Measurements from ENCODE around the gene TSR3.

TSR3 gene

GRCh38 chr16:1395444-1396031, 43.9 kb upstream of the TSR3 start:
- Histone ChIP-seq H3K27me3 (ENCODE audit: insufficient read depth, low read length, poor library complexity) (no peaks in the 10 kb centered on the region), H2BK120ac (ENCODE audit: low read depth, low read length) (no peak overlapping the region), H3K4ac (ENCODE audit: low read depth, low read length) (no peak overlapping the region), H2BK15ac (replicated peaks; ENCODE audit: low read depth) (no peak overlapping the region), H3K9ac (ENCODE audit: low read length) (no peak overlapping the region), H3K23ac (ENCODE audit: low read length) (no peak overlapping the region), H3K36me3 (ENCODE audit: control insufficient read depth, insufficient read depth, low read length) (no peaks in the 10 kb centered on the region), H4K8ac (ENCODE audit: low read depth, low read length) (no peak overlapping the region), H3K79me2 (ENCODE audit: control insufficient read depth, insufficient read depth, low read length) (no peaks in the 10 kb centered on the region), H3K18ac (ENCODE audit: low read length) (no peak overlapping the region), H3K4me3 (ENCODE audit: low read length) (no peak overlapping the region), H2BK5ac (ENCODE audit: low read length) (no peak overlapping the region), H3K56ac (ENCODE audit: low read length) (no peak overlapping the region), H2AK5ac (ENCODE audit: low read length) (no peak overlapping the region), H3K79me1 (ENCODE audit: low read length) (no peaks in the 10 kb centered on the region), H3K4me2 (ENCODE audit: low read length) (no peak overlapping the region), H4K5ac (ENCODE audit: low read length) (no peak overlapping the region), H3K4me1 (ENCODE audit: control insufficient read depth, low read depth, low read length) (no peaks in the 10 kb centered on the region), H3K27ac (ENCODE audit: low read depth, low read length) (no peak overlapping the region)
- DNase-seq, result no peak
- no CpG with 5 or more reads among the region's 22 CpGs for WGBS (ENCODE audit: extremely low coverage, insufficient coverage, low lambda C conversion rate)

- H3K18ac ChIP-seq (ENCODE audit: low read length), result no peak overlapping the region
- H3K79me2 ChIP-seq (ENCODE audit: control insufficient read depth, insufficient read depth, low read length), result no peaks in the 10 kb centered on the region
- no peak overlapping the region for H3K9ac ChIP-seq (ENCODE audit: low read length)
- no peak overlapping the region for H3K4me3 ChIP-seq (ENCODE audit: low read length)
- H4K8ac ChIP-seq (ENCODE audit: low read depth, low read length), result no peak overlapping the region
- no peak overlapping the region for H3K4ac ChIP-seq (ENCODE audit: low read depth, low read length)
- no peak overlapping the region for H2AK5ac ChIP-seq (ENCODE audit: low read length)
- no peak overlapping the region for H3K56ac ChIP-seq (ENCODE audit: low read length)
- H4K5ac ChIP-seq (ENCODE audit: low read length), result no peak overlapping the region
- WGBS (ENCODE audit: extremely low coverage, insufficient coverage, low lambda C conversion rate), result no CpG with 5 or more reads among the region's 19 CpGs
- no peaks in the 10 kb centered on the region for H3K79me1 ChIP-seq (ENCODE audit: low read length)
- H3K36me3 ChIP-seq (ENCODE audit: control insufficient read depth, insufficient read depth, low read length), result no peaks in the 10 kb centered on the region
- no peak overlapping the region for H3K23ac ChIP-seq (ENCODE audit: low read length)
- no peak overlapping the region for H3K4me2 ChIP-seq (ENCODE audit: low read length)
- no peaks in the 10 kb centered on the region for H3K27me3 ChIP-seq (ENCODE audit: insufficient read depth, low read length, poor library complexity)
- H2BK15ac ChIP-seq (replicated peaks; ENCODE audit: low read depth), result no peak overlapping the region
- no peak overlapping the region for H2BK120ac ChIP-seq (ENCODE audit: low read depth, low read length)
- H3K27ac ChIP-seq (ENCODE audit: low read depth, low read length), result no peak overlapping the region
- H3K4me1 ChIP-seq (ENCODE audit: control insufficient read depth, low read depth, low read length), result no peaks in the 10 kb centered on the region
- no peak for DNase-seq
- no peak overlapping the region for H2BK5ac ChIP-seq (ENCODE audit: low read length)
These were observed 42.8 kb upstream of the TSR3 start for GRCh38 chr16:1394367-1394951.

GRCh38 chr16:1393613-1394176, 42.0 kb upstream of the TSR3 start:
- no peak overlapping the region for H4K5ac ChIP-seq (ENCODE audit: low read length)
- H3K79me2 ChIP-seq (ENCODE audit: control insufficient read depth, insufficient read depth, low read length), result no peaks in the 10 kb centered on the region
- H3K18ac ChIP-seq (ENCODE audit: low read length), result no peak overlapping the region
- no peak overlapping the region for H2AK5ac ChIP-seq (ENCODE audit: low read length)
- H3K27ac ChIP-seq (ENCODE audit: low read depth, low read length), result no peak overlapping the region
- no peak overlapping the region for H3K23ac ChIP-seq (ENCODE audit: low read length)
- no peak overlapping the region for H2BK5ac ChIP-seq (ENCODE audit: low read length)
- no peak for DNase-seq
- no peak overlapping the region for H4K8ac ChIP-seq (ENCODE audit: low read depth, low read length)
- H3K9ac ChIP-seq (ENCODE audit: low read length), result no peak overlapping the region
- no peaks in the 10 kb centered on the region for H3K27me3 ChIP-seq (ENCODE audit: insufficient read depth, low read length, poor library complexity)
- no peaks in the 10 kb centered on the region for H3K4me1 ChIP-seq (ENCODE audit: control insufficient read depth, low read depth, low read length)
- no peaks in the 10 kb centered on the region for H3K79me1 ChIP-seq (ENCODE audit: low read length)
- no CpG with 5 or more reads among the region's 21 CpGs for WGBS (ENCODE audit: extremely low coverage, insufficient coverage, low lambda C conversion rate)
- H3K4me3 ChIP-seq (ENCODE audit: low read length), result no peak overlapping the region
- H3K4me2 ChIP-seq (ENCODE audit: low read length), result no peak overlapping the region
- no peaks in the 10 kb centered on the region for H3K36me3 ChIP-seq (ENCODE audit: control insufficient read depth, insufficient read depth, low read length)
- H3K56ac ChIP-seq (ENCODE audit: low read length), result no peak overlapping the region
- no peak overlapping the region for H3K4ac ChIP-seq (ENCODE audit: low read depth, low read length)
- no peak overlapping the region for H2BK120ac ChIP-seq (ENCODE audit: low read depth, low read length)
- no peak overlapping the region for H2BK15ac ChIP-seq (replicated peaks; ENCODE audit: low read depth)

GRCh38 chr16:1392826-1393225, 41.1 kb upstream of the TSR3 start:
- H3K4ac ChIP-seq (ENCODE audit: low read depth, low read length), result no peak overlapping the region
- H3K4me2 ChIP-seq (ENCODE audit: low read length), result no peak overlapping the region
- H3K18ac ChIP-seq (ENCODE audit: low read length), result no peak overlapping the region
- no peak overlapping the region for H3K4me3 ChIP-seq (ENCODE audit: low read length)
- H3K4me1 ChIP-seq (ENCODE audit: control insufficient read depth, low read depth, low read length), result no peaks in the 10 kb centered on the region
- no peak overlapping the region for H3K27ac ChIP-seq (ENCODE audit: low read depth, low read length)
- H2AK5ac ChIP-seq (ENCODE audit: low read length), result no peak overlapping the region
- no peak overlapping the region for H3K23ac ChIP-seq (ENCODE audit: low read length)
- H3K56ac ChIP-seq (ENCODE audit: low read length), result no peak overlapping the region
- no peaks in the 10 kb centered on the region for H3K36me3 ChIP-seq (ENCODE audit: control insufficient read depth, insufficient read depth, low read length)
- H2BK5ac ChIP-seq (ENCODE audit: low read length), result no peak overlapping the region
- no peak overlapping the region for H2BK120ac ChIP-seq (ENCODE audit: low read depth, low read length)
- no peak overlapping the region for H2BK15ac ChIP-seq (replicated peaks; ENCODE audit: low read depth)
- no peaks in the 10 kb centered on the region for H3K79me1 ChIP-seq (ENCODE audit: low read length)
- H3K9ac ChIP-seq (ENCODE audit: low read length), result no peak overlapping the region
- H4K5ac ChIP-seq (ENCODE audit: low read length), result no peak overlapping the region
- no peaks in the 10 kb centered on the region for H3K27me3 ChIP-seq (ENCODE audit: insufficient read depth, low read length, poor library complexity)
- no peak overlapping the region for H4K8ac ChIP-seq (ENCODE audit: low read depth, low read length)
- WGBS (ENCODE audit: extremely low coverage, insufficient coverage, low lambda C conversion rate), result no CpG with 5 or more reads among the region's 17 CpGs
- DNase-seq, result no peak
- no peaks in the 10 kb centered on the region for H3K79me2 ChIP-seq (ENCODE audit: control insufficient read depth, insufficient read depth, low read length)

- Histone ChIP-seq H2BK120ac (ENCODE audit: low read depth, low read length) (no peak overlapping the region), H4K5ac (ENCODE audit: low read length) (no peak overlapping the region), H3K9ac (ENCODE audit: low read length) (no peak overlapping the region), H3K27ac (ENCODE audit: low read depth, low read length) (no peak overlapping the region), H3K4me3 (ENCODE audit: low read length) (no peak overlapping the region), H3K79me1 (ENCODE audit: low read length) (no peaks in the 10 kb centered on the region), H4K8ac (ENCODE audit: low read depth, low read length) (no peak overlapping the region), H3K23ac (ENCODE audit: low read length) (no peak overlapping the region), H3K27me3 (ENCODE audit: insufficient read depth, low read length, poor library complexity) (no peaks in the 10 kb centered on the region), H3K79me2 (ENCODE audit: control insufficient read depth, insufficient read depth, low read length) (no peaks in the 10 kb centered on the region), H3K18ac (ENCODE audit: low read length) (no peak overlapping the region), H3K4me1 (ENCODE audit: control insufficient read depth, low read depth, low read length) (no peaks in the 10 kb centered on the region), H3K4ac (ENCODE audit: low read depth, low read length) (no peak overlapping the region), H2BK5ac (ENCODE audit: low read length) (no peak overlapping the region), H3K56ac (ENCODE audit: low read length) (no peak overlapping the region), H3K4me2 (ENCODE audit: low read length) (no peak overlapping the region), H2BK15ac (replicated peaks; ENCODE audit: low read depth) (no peak overlapping the region), H3K36me3 (ENCODE audit: control insufficient read depth, insufficient read depth, low read length) (no peaks in the 10 kb centered on the region), H2AK5ac (ENCODE audit: low read length) (no peak overlapping the region)
- no peak for DNase-seq
- WGBS (ENCODE audit: extremely low coverage, insufficient coverage, low lambda C conversion rate), result no CpG with 5 or more reads among the region's 28 CpGs
These were observed 38.6 kb upstream of the TSR3 start for GRCh38 chr16:1390239-1390779.

Measured in mesendoderm (in vitro differentiated cells).